HCT116 (cell line): ENCODE results near the gene ELOVL5. TPM values are rescaled to one million over a fixed set of nuclear protein-coding genes. Genes with fewer than 3 reads are reported as not detected.

Source experiments
- ATAC-seq: fragments of 200-7000 bp; cut with Tn5 transposase; 2 replicates; pipeline ENCODE4 v1.9.1; 2020; ENCODE audit warnings: mild to moderate bottlenecking, moderate library complexity
- BruUV-seq: library from RNA; stranded (reverse); fragments of 400-500 nt; replicated peaks from 2 replicates; lab custom pipeline; 2021; lab: Mats Ljungman, UMichigan
- CTCF ChIA-PET: fragments of 300-600 bp; sonication (Branson Sonifier 250); formaldehyde crosslinking; loops from one replicate; lab custom pipeline; 2021; ENCODE audit warnings: antibody characterized with exemption; lab: Charles Lee
- POLR2A ChIA-PET: fragments of 300-600, 350-600 bp; sonication (Branson Sonifier 250); formaldehyde crosslinking; loops from one replicate; lab custom pipeline; 2021; ENCODE audit warnings: antibody characterized with exemption; lab: Charles Lee
- RAD21 ChIA-PET, 2 experiments: fragments of 300-600 bp; sonication (Branson Sonifier 250); formaldehyde crosslinking; loops; one replicate each; lab custom pipeline; 2023; ENCODE audit warnings: low total read pairs in 2 of 2; ENCODE audit not compliant: uncharacterized antibody in 2 of 2, unreplicated experiment in 2 of 2, low non-redundant PET in 1 of 2; lab: Charles Lee
- DNase-seq: peaks from one replicate; pipeline ENCODE4 v3.0.0-alpha.2; 2010; ENCODE audit warnings: low read depth, low spot score
- H2AFZ ChIP-seq: fragments of 200-600 bp; shearing (Covaris generic), sonication (generic); 2 replicates; pipeline ENCODE4 v1.6.1; 2017; ENCODE audit warnings: low read depth, mixed run types, mixed read lengths, antibody characterized with exemption, low read length; ENCODE audit not compliant: poor library complexity, severe bottlenecking
- H3K27ac ChIP-seq: 2 replicates; pipeline ENCODE4 v1.5.1; 2012; ENCODE audit warnings: low read depth, low read length
- H3K27me3 ChIP-seq: fragments of 200-600 bp; sonication (generic); 2 replicates; pipeline ENCODE4 v1.6.1; 2016; ENCODE audit warnings: mixed run types, low read length, mixed read lengths; ENCODE audit not compliant: insufficient read depth
- H3K36me3 ChIP-seq, 2 experiments: fragments of 200-500 bp in 1 of 2; fragments of 200-600 bp in 1 of 2; sonication (Bioruptor generic) in 1 of 2; sonication (generic) in 1 of 2; 2 replicates each; pipeline versions ENCODE4 v1.5.1 to v1.6.1; 2014 to 2016; ENCODE audit warnings: low read length in 2 of 2, inconsistent platforms in 1 of 2, mixed read lengths in 1 of 2, mixed run types in 1 of 2; ENCODE audit not compliant: insufficient read depth in 2 of 2, control insufficient read depth in 1 of 2
- H3K4me1 ChIP-seq, 2 experiments: fragments of 200-600 bp in 1 of 2; sonication (generic) in 1 of 2; 2 replicates each; pipeline versions ENCODE4 v1.5.1 to v1.6.1; 2012 to 2017; ENCODE audit warnings: low read length in 2 of 2, inconsistent platforms in 1 of 2, mild to moderate bottlenecking in 1 of 2, mixed read lengths in 1 of 2, mixed run types in 1 of 2, moderate library complexity in 1 of 2; ENCODE audit not compliant: insufficient read depth in 2 of 2, control insufficient read depth in 1 of 2
- H3K4me2 ChIP-seq: fragments of 200-600 bp; sonication (generic); 2 replicates; pipeline ENCODE4 v1.6.1; 2017; ENCODE audit warnings: mixed run types, low read length, mixed read lengths
- H3K4me3 ChIP-seq, 2 experiments: fragments of 200-600 bp in 1 of 2; sonication (generic) in 1 of 2; replicated peaks in 1 of 2; 2 replicates each; pipeline ENCODE4 v1.5.1; 2011 to 2016; ENCODE audit warnings: low read length in 2 of 2, control low read depth in 1 of 2, low read depth in 1 of 2, mild to moderate bottlenecking in 1 of 2, mixed read lengths in 1 of 2, mixed run types in 1 of 2
- H3K79me2 ChIP-seq: fragments of 200-600 bp; sonication (generic); 2 replicates; pipeline ENCODE4 v1.6.1; 2017; ENCODE audit warnings: mild to moderate bottlenecking, mixed run types, low read length, moderate library complexity, mixed read lengths; ENCODE audit not compliant: insufficient read depth
- H3K9ac ChIP-seq: fragments of 200-600 bp; sonication (generic); 2 replicates; pipeline ENCODE4 v1.6.1; 2016; ENCODE audit warnings: low read length, mixed read lengths
- H3K9me2 ChIP-seq: fragments of 200-600 bp; sonication (generic), shearing (Covaris generic); 2 replicates; pipeline ENCODE4 v1.6.1; 2017; ENCODE audit warnings: mixed run types, mild to moderate bottlenecking, moderate library complexity; ENCODE audit not compliant: insufficient read depth
- H3K9me3 ChIP-seq, 2 experiments: fragments of 200-500 bp in 1 of 2; fragments of 200-600 bp in 1 of 2; sonication (Bioruptor generic) in 1 of 2; sonication (generic) in 1 of 2; 2 replicates each; pipeline ENCODE4 v1.6.1; 2014 to 2017; ENCODE audit warnings: low read length in 2 of 2, mixed read lengths in 2 of 2, inconsistent platforms in 1 of 2, low read depth in 1 of 2, mild to moderate bottlenecking in 1 of 2, mixed run types in 1 of 2, moderate library complexity in 1 of 2; ENCODE audit not compliant: control insufficient read depth in 1 of 2, insufficient read depth in 1 of 2
- H4K20me1 ChIP-seq: fragments of 200-600 bp; sonication (generic), shearing (Covaris generic); 2 replicates; pipeline ENCODE4 v1.6.1; 2017; ENCODE audit warnings: mixed run types, mild to moderate bottlenecking, moderate library complexity; ENCODE audit not compliant: insufficient read depth
- EGR1 ChIP-seq: IDR thresholded peaks from 2 replicates; pipeline ENCODE4 v1.6.1; 2012; ENCODE audit warnings: low read depth
- EZH2phosphoT487 ChIP-seq: fragments of 200-600 bp; IDR thresholded peaks from 2 replicates; pipeline ENCODE4 v1.6.1; 2018; ENCODE audit warnings: antibody characterized with exemption, borderline replicate concordance
- FOSL1 ChIP-seq: IDR thresholded peaks from 2 replicates; pipeline ENCODE4 v1.6.1; 2012; ENCODE audit warnings: low read depth
- POLR2AphosphoS5 ChIP-seq: IDR thresholded peaks from 2 replicates; pipeline ENCODE4 v1.6.1; 2011; ENCODE audit warnings: mild to moderate bottlenecking, low read depth, low read length, moderate library complexity
- YY1 ChIP-seq: IDR thresholded peaks from 2 replicates; pipeline ENCODE4 v1.6.1; 2011; ENCODE audit warnings: low read length, low read depth, moderate library complexity, mild to moderate bottlenecking; ENCODE audit not compliant: insufficient replicate concordance; ENCODE audit errors: extremely low read depth
- ZNF274 ChIP-seq: fragments of 200-500 bp; sonication (Bioruptor generic); IDR thresholded peaks from 2 replicates; pipeline ENCODE4 v1.6.1; 2014; ENCODE audit warnings: mild to moderate bottlenecking, low read depth, low read length, inconsistent platforms
- intact Hi-C: fragments of 100-400 bp; cut with micrococcal nuclease; formaldehyde crosslinking; loops from 2 replicates; pipeline ENCODE4 v1.10.0; 2022
- total RNA-seq: library from RNA; stranded (reverse); gene quantifications from one replicate; pipeline ENCODE4 v1.2.1, GENCODE V29; 2021; ENCODE audit not compliant: unreplicated experiment
- TF ChIP-seq, protein P1 (sequence below): IDR thresholded peaks from 2 replicates; pipeline ENCODE4 v1.6.1; 2011; ENCODE audit warnings: mild to moderate bottlenecking, low read length, moderate library complexity; ENCODE audit not compliant: insufficient replicate concordance; ENCODE audit errors: extremely low read depth
- TF ChIP-seq, protein P2 (sequence below): IDR thresholded peaks from 2 replicates; pipeline ENCODE4 v1.6.1; 2012; ENCODE audit warnings: low read depth
- TF ChIP-seq, protein P3 (sequence below): IDR thresholded peaks from 2 replicates; pipeline ENCODE4 v1.6.1; 2012

Gene ELOVL5
- total RNA-seq, 1 experiment from 2014 or later = 85.3 TPM

DNA sequence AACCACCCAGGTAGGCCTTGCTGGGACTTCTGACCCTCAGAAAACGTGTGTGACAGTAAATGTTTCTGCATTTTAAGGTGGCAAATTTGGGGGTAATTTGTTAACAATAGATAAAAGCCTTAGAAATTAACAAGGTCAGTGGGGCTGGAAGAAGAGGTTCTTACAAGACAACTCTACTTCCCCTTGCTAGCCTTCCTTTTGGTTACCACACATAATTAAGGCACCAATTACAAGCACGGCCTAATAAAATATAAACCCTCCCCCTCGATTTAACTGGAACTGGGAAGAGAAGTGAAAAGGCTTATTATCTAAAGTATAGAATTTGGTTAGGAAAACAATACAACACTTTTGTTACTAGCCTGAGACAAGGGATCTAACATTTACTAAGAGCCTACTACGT, 38.8 kb downstream of the ELOVL5 start:
- intact Hi-C loops = no loop called here
- no peak for ATAC-seq
- no peak overlapping the region for H3K27ac ChIP-seq
- POLR2A ChIA-PET = no interaction called here
- H3K79me2 ChIP-seq = peaks cover 83% of the 10 kb centered on the region
- RAD21 ChIA-PET = no interaction called here
- H4K20me1 ChIP-seq = peaks cover 5% of the 10 kb centered on the region; the same call in 1 of the 2 replicates
- H3K4me1 ChIP-seq = peaks cover 0 to 9% of the 10 kb centered on the region in 2 experiments; a peak in 2 of 4 replicates
- H3K9ac ChIP-seq = no peak overlapping the region
- H3K4me3 ChIP-seq = no peak overlapping the region
- H3K9me3 ChIP-seq = no peaks in the 10 kb centered on the region
- CTCF ChIA-PET = no interaction called here
- TF ChIP-seq EGR1 = no peak
- TF ChIP-seq, protein P1, sequence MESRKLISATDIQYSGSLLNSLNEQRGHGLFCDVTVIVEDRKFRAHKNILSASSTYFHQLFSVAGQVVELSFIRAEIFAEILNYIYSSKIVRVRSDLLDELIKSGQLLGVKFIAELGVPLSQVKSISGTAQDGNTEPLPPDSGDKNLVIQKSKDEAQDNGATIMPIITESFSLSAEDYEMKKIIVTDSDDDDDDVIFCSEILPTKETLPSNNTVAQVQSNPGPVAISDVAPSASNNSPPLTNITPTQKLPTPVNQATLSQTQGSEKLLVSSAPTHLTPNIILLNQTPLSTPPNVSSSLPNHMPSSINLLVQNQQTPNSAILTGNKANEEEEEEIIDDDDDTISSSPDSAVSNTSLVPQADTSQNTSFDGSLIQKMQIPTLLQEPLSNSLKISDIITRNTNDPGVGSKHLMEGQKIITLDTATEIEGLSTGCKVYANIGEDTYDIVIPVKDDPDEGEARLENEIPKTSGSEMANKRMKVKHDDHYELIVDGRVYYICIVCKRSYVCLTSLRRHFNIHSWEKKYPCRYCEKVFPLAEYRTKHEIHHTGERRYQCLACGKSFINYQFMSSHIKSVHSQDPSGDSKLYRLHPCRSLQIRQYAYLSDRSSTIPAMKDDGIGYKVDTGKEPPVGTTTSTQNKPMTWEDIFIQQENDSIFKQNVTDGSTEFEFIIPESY = no peak
- no peak for TF ChIP-seq ZNF274
- TF ChIP-seq POLR2AphosphoS5 = no peak
- TF ChIP-seq EZH2phosphoT487 = no peak
- TF ChIP-seq, protein P2, sequence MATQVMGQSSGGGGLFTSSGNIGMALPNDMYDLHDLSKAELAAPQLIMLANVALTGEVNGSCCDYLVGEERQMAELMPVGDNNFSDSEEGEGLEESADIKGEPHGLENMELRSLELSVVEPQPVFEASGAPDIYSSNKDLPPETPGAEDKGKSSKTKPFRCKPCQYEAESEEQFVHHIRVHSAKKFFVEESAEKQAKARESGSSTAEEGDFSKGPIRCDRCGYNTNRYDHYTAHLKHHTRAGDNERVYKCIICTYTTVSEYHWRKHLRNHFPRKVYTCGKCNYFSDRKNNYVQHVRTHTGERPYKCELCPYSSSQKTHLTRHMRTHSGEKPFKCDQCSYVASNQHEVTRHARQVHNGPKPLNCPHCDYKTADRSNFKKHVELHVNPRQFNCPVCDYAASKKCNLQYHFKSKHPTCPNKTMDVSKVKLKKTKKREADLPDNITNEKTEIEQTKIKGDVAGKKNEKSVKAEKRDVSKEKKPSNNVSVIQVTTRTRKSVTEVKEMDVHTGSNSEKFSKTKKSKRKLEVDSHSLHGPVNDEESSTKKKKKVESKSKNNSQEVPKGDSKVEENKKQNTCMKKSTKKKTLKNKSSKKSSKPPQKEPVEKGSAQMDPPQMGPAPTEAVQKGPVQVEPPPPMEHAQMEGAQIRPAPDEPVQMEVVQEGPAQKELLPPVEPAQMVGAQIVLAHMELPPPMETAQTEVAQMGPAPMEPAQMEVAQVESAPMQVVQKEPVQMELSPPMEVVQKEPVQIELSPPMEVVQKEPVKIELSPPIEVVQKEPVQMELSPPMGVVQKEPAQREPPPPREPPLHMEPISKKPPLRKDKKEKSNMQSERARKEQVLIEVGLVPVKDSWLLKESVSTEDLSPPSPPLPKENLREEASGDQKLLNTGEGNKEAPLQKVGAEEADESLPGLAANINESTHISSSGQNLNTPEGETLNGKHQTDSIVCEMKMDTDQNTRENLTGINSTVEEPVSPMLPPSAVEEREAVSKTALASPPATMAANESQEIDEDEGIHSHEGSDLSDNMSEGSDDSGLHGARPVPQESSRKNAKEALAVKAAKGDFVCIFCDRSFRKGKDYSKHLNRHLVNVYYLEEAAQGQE = no peak
- TF ChIP-seq, protein P3, sequence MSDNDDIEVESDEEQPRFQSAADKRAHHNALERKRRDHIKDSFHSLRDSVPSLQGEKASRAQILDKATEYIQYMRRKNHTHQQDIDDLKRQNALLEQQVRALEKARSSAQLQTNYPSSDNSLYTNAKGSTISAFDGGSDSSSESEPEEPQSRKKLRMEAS = no peak
- TF ChIP-seq YY1 = no peak
- TF ChIP-seq FOSL1 = no peak
- H3K27me3 ChIP-seq = no peaks in the 10 kb centered on the region
- no peak overlapping the region for H3K4me2 ChIP-seq
- no peak overlapping the region for H2AFZ ChIP-seq
- H3K36me3 ChIP-seq = no peaks in the 10 kb centered on the region
- DNase-seq = no peak
- no peaks in the 10 kb centered on the region for H3K9me2 ChIP-seq
- no TSS peak for BruUV-seq
